ENCODE measurements around the gene ARHGAP45.

- TF ChIP-seq, protein P1, sequence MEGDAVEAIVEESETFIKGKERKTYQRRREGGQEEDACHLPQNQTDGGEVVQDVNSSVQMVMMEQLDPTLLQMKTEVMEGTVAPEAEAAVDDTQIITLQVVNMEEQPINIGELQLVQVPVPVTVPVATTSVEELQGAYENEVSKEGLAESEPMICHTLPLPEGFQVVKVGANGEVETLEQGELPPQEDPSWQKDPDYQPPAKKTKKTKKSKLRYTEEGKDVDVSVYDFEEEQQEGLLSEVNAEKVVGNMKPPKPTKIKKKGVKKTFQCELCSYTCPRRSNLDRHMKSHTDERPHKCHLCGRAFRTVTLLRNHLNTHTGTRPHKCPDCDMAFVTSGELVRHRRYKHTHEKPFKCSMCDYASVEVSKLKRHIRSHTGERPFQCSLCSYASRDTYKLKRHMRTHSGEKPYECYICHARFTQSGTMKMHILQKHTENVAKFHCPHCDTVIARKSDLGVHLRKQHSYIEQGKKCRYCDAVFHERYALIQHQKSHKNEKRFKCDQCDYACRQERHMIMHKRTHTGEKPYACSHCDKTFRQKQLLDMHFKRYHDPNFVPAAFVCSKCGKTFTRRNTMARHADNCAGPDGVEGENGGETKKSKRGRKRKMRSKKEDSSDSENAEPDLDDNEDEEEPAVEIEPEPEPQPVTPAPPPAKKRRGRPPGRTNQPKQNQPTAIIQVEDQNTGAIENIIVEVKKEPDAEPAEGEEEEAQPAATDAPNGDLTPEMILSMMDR (IDR thresholded peaks at IDR 0.05; ENCODE audit: low read depth, low read length), result no peak
- no peak for TF ChIP-seq EZH2phosphoT487 (IDR thresholded peaks at IDR 0.05; ENCODE audit: low read depth)
Measured at GRCh38 chr19:1134431-1134830, 67.5 kb downstream of the ARHGAP45 start.
